Pulmonary artery endothelial cell (primary cell): Measurements from ENCODE around the gene RAB27A. TPM values are rescaled to one million over a fixed set of nuclear protein-coding genes. Genes with fewer than 3 reads are reported as not detected.
"Not testable (repeated sequence)": the region's sequence is repeated elsewhere in the genome, so short reads cannot be mapped to it uniquely, and the experiment has no call there.

Experiments
- DNase-seq: peaks from one replicate; pipeline ENCODE4 v3.0.0-alpha.2; 2011; ENCODE audit warnings: low read depth, low spot score
- total RNA-seq: library from RNA; depleted of rRNA; stranded (reverse); fragments of >200 nt; gene quantifications from 2 replicates; pipeline ENCODE4 v1.2.3, GENCODE V29; 2014

Gene RAB27A
- total RNA-seq, 1 donor from 2014 or later: 10.4 TPM

- DNase-seq: not testable (repeated sequence)
Measured at GRCh38 chr15:55252201-55252600, 37.4 kb downstream of the RAB27A start.

- DNase-seq: no peak
Measured at GRCh38 chr15:55250941-55251340, 38.7 kb downstream of the RAB27A start.

GRCh38 chr15:55250392-55250791 lies 39.2 kb downstream of the RAB27A start:
- DNase-seq: no peak

DNA sequence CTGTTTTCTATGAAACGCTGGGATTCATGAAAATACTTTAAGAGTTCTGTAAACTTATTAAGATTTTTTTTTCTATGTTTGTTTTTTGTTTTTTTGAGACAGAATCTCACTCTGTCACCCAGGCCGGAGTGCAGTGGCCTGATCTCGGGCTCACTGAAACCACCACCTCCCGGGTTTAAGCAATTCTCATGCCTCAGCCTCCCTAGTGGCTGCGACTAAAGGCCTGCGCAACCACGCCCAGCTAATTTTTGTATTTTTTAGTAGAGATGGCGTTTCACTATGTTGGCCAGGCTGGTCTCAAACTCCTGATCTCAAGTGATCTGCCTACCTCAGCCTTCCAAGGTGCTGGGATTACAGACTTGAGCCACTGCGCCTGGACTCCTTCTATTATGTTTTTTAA lies 39.7 kb downstream of the RAB27A start:
- DNase-seq: not testable (repeated sequence)

DNA sequence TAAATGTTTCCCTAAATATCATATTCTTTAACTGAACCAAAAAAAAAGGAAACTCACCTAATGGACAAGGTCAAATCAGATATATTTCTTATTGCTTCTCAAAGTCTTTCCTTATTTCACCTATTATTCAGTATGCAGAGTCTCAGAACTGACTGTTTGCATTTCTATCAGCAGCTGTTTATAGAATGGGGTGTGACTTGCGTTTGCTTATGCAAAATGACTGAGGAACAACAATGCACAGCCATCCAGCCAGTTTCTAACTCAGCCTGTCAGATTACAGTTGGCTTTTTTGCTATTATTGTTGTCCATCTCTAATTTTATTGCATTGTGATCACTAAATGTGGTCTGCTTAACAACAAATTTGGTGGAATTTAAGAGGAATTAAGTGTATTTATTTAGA lies 40.7 kb downstream of the RAB27A start:
- DNase-seq: no peak

DNA sequence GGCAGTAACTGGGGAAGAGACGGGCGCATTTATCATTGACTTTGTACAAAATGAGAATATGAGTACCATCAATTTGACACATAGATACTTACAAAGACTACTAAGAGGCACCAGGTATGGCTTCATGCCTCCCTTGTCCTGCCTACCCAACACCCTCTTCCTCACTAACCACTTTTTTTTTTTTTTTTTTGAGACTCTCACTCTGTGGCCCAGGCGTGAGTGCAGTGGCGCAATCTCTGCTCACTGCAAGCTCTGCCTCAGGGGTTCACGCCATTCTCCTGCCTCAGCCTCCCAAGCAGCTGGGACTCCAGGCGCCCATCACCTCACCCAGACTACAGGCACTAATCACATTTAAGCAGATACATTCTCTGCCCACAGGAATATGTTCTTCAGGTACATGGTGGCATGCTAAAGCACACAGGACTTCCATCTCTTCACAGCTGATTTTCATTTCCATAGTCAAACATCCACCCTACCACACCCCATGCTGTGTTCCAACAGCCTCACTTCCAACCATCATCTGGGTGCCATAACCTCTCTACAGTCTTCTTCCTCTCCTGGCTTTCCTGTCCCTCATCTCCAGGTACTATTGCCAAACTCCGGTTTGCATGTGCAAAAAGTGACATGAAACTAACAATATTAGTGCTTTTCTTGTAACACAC lies 41.7 kb downstream of the RAB27A start:
- DNase-seq: no peak

- DNase-seq: no peak
Measured at GRCh38 chr15:55247311-55247710, 42.3 kb downstream of the RAB27A start.

DNA sequence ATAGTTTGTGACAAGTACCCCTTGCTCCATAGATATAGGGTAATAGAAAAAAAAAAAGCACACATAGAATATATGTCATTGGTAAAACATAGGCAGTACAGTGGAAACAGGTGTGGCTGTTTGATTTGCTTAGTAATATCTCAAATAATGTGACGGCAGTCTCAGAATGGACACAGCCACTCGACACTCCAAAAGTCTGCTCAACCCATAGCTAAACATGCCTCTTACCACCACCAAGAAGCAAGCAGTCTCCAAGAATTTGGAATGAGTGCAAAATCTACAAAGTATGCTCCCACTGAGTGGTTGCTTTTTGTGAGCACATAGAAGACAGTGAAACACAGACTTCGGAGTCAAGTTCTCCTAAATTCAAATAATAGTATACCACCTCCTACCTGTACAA lies 43.0 kb downstream of the RAB27A start:
- no peak for DNase-seq

- DNase-seq: no peak
Measured at GRCh38 chr15:55245059-55245458, 44.6 kb downstream of the RAB27A start.

DNA sequence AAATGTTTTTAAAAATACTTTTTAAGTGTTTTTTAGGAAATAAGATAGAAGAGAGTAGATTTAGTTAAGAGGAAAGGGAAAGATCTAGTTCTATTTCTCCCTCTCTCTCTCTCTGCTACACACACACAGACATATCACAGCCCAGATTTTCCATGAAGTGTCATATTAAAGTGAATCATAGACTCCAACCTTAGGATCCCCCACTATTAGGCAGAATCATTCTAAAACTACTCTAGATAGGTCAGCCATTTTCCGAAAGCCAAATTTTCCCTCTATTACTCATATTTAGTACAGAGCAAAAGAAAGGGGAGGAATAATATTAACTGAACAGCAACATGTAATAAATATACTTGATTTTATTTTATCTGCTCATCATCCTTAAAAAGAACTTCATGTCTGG lies 47.7 kb downstream of the RAB27A start:
- DNase-seq: no peak

- no peak for DNase-seq
Measured at GRCh38 chr15:55241186-55241585, 48.4 kb downstream of the RAB27A start.

DNA sequence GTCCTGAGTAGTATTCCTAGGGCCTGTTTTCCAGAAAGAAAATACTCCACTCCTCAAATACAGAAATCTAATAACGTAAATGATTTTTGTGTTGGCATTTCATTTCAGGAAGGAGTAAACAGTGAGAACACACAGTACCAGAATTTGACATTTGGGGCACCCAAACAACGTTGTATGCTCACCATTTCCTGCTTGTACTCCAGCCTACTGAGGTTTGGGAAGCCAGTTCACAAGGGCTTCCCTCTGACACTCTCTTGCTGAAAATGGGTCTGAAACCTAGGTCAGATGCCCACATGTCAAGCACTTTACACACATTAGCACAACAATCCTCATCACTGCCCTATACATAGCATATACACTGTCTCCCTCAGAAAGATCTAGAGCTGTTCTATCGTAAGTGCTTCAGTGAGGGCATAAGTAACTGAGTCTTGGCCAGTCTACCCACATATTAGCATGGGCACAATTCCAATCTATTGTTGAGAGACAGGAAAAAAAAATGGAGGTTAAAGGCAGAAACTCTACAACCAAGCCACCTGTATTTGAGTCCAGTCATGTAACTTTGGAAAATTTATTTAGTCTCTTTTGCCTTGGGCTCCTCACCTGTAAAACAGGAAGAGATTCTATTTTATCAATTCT lies 49.4 kb downstream of the RAB27A start:
- peak; percentile 10 for DNase-seq

GRCh38 chr15:55239440-55240124 lies 50.0 kb downstream of the RAB27A start:
- DNase-seq: no peak

DNA sequence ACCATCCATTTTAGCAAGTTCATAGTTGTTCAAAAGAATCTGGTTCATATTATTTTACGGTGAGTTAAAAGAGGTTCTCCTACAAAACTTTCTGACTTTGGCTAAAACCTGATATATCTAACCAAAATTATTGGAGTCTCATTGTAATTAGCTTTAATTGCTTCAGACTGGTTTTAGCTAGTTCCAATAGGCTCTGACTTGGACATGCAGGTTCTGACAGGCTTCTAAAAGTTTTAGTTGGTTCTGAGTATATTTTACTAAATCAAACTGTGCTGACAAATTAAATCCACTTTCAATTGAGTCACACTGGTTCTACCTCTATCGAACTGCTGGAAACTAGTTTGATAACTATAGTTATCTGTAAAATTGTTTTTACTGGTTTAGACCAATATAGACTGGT lies 50.7 kb downstream of the RAB27A start:
- no peak for DNase-seq

- DNase-seq: no peak
Measured at GRCh38 chr15:55237219-55238130, 52.1 kb downstream of the RAB27A start.

DNA sequence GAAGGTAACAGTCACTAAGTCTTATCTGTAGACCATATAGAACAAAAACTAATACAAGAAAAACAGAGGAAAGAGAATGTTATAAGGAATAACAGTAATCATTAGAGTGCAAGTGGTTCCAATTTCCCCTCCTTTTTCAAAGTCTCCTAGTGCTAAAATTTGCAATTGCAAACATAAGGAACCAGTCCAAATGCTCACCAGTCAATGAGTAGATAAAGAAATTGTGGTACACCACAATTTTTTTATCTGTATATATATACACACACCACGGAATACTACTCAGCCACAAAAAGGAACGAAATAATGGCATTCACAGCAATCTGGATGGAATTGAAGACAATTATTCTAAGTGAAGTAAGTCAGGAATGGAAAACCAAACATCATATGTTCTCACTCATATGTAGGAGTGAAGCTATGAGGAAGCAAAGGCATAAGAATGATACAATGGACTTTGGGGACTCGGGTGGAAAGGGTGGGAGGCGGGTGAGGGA lies 54.0 kb downstream of the RAB27A start:
- DNase-seq: no peak

DNA sequence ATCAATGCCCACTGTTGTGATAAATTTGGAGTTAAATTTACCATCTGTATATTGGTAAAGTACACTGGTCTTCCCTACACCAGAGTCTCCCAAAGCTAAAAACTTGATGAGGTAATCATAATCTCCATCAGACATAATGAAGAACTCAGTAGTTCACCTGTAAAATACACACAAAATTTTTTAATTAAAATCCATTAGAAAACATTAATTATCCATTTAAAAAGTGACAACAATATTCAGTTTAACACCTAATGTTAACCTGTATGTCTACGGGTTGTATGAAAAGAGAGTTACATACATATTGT lies 54.9 kb downstream of the RAB27A start:
- DNase-seq: no peak

DNA sequence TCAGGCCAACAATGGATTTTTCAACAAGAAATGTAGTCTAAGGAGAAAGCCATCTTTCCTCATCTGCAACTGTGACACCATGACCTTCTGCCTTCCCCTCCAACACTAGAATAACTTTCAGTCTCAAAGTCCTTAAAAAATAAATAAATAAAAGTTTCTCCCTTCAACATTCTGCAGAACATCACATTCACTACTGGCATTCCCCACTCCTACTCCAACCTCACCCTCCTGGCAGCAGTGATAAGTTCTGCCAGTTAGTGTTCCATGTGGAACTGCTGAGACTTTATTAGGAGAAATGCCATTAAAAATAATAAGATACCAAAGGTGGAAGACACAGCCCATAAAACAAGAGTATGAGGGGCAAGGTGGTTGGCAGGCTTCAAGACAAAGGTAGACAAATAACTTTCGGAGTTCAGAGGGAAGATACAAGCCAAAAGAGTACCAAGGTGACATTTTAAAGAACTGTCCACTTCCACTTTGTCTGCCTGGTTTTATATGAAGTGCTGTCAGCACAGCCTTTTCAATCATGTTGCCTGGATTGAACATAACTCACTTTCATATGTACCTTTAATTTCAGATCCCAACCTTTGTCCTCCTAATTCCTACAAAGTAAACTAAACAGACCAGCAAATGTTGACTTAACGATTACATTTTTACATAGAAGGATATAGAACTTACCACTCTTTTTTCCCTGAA lies 55.4 kb downstream of the RAB27A start:
- DNase-seq: no peak

DNA sequence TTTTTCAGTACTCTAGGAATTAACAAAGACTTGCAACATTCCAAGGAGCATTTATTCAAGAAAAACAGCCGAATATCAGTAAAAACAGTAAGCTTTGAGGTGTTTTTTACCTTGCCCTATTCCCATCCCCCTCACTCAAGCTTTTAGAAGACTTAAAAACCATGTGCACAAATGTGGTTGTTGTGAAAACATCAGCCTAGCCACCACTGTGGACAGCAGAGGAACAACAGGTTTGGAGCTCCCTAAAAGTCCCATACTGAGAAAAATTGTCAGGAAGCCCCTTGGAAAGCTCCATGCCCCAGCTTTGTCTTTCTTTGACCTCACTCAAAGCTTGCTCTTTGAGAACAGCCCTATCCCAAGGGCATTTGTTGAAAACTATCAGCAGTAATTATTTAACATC lies 58.2 kb downstream of the RAB27A start:
- DNase-seq: no peak

- DNase-seq: no peak
Measured at GRCh38 chr15:55230953-55231352, 58.7 kb downstream of the RAB27A start.

DNA sequence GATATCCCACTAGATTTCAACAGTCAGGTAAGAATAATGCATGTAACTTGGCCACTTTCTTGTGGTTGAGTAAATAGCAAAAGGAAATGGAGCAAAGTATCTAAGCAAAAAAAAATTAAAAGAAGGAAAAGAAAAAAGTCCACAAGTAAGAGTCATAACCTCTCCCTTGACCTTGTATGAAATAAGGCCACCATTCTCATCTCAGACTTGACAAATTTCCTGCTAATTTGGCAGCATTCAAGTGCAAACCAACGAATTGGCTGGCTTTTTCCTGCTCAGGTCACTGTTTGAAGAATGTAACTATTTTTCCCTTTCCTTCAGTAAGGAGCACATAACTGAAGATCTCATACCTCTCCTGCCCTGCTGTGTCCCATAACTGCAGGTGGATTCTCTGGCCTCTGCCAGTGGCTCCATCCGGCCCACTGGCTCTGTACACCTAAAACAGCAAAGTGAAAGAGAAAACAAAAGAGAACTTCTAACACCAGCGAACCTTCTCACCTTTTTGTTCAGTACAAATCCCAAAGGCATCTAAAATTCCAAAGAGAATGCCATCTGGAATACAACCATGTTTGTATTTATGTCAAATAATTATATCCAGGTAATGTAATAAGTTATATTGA lies 59.5 kb downstream of the RAB27A start:
- peak; percentile 60 for DNase-seq
